Body of pancreas (tissue), 4 donors: ENCODE measurements around the gene RGS21. TPM values are rescaled to one million over a fixed set of nuclear protein-coding genes. Genes with fewer than 3 reads are reported as not detected.

Experiments used
- ATAC-seq: fragments of 150-250 bp; one replicate; pipeline ENCODE4 v1.9.1; 2016
- DNase-seq, 4 donors: peaks; one replicate each; pipeline ENCODE4 v3.0.0-alpha.2; 2019
- H3K27ac ChIP-seq, 4 donors: fragments of 200-600 bp; sonication (generic); 1 replicate in 3 of 4; 2 replicates in 1 of 4; pipeline versions ENCODE4 v1.5.1 to v1.6.1; 2016 to 2019; ENCODE audit warnings: mild to moderate bottlenecking in 1 of 4, mixed read lengths in 1 of 4, moderate library complexity in 1 of 4
- H3K27me3 ChIP-seq, 2 donors: fragments of 200-600 bp; sonication (generic); one replicate each; pipeline ENCODE4 v1.6.0; 2016; ENCODE audit warnings: mild to moderate bottlenecking in 1 of 2
- H3K36me3 ChIP-seq, 2 donors: fragments of 200-600 bp; sonication (generic); replicated peaks in 1 of 2; 2 replicates each; pipeline ENCODE4 v1.5.1; 2016; ENCODE audit warnings: low read depth in 2 of 2; ENCODE audit not compliant: insufficient read depth in 1 of 2
- H3K4me1 ChIP-seq: fragments of 200-600 bp; sonication (generic); one replicate; pipeline ENCODE4 v1.6.0; 2016
- H3K4me3 ChIP-seq, 2 donors: fragments of 200-600 bp; sonication (generic); 1 replicate in 1 of 2; 2 replicates in 1 of 2; pipeline ENCODE4 v1.5.1; 2016 to 2019
- H3K9me3 ChIP-seq, 3 donors: fragments of 200-600 bp; sonication (generic); 1 replicate in 2 of 3; 2 replicates in 1 of 3; pipeline ENCODE4 v1.5.1; 2016
- POLR2A ChIP-seq, 3 donors: fragments of 450-650 bp; IDR thresholded peaks; one replicate each; pipeline ENCODE4 v1.6.1; 2016; ENCODE audit warnings: antibody characterized with exemption in 3 of 3, mild to moderate bottlenecking in 2 of 3
- WGBS, 2 donors: methylation state at CpG; one replicate each; pipeline ENCODE4 v1.1.5; 2017; 5-methylcytosine and 5-hydroxymethylcytosine counted together
- intact Hi-C: fragments of 100-400 bp; cut with DNase I; formaldehyde crosslinking; loops from one replicate; pipeline ENCODE4 v1.15.1; 2023
- total RNA-seq, 2 donors: library from RNA; depleted of rRNA; stranded (reverse); fragments of >200 nt; gene quantifications; one replicate each; pipeline ENCODE4 v1.1.0, GENCODE V29; 2016
- TF ChIP-seq, protein P1 (sequence below), 7 experiments: fragments of 450-650 bp in 4 of 7; fragments of 200-600 bp in 3 of 7; sonication (generic) in 3 of 7; IDR thresholded peaks; one replicate each; pipeline ENCODE4 v1.5.1; 2016 to 2019; ENCODE audit warnings: antibody characterized with exemption in 7 of 7

Gene RGS21
- total RNA-seq, 2 donors from 2014 or later = not detected

GRCh38 chr1:192367436-192367835 is 50.6 kb downstream of the RGS21 start:
- 37 to 42% methylated on average over 3 of the region's 3 CpGs for WGBS, 2 donors
- H3K27me3 ChIP-seq = no peaks in the 10 kb centered on the region
- intact Hi-C loops = no loop called here
- TF ChIP-seq, protein P1, sequence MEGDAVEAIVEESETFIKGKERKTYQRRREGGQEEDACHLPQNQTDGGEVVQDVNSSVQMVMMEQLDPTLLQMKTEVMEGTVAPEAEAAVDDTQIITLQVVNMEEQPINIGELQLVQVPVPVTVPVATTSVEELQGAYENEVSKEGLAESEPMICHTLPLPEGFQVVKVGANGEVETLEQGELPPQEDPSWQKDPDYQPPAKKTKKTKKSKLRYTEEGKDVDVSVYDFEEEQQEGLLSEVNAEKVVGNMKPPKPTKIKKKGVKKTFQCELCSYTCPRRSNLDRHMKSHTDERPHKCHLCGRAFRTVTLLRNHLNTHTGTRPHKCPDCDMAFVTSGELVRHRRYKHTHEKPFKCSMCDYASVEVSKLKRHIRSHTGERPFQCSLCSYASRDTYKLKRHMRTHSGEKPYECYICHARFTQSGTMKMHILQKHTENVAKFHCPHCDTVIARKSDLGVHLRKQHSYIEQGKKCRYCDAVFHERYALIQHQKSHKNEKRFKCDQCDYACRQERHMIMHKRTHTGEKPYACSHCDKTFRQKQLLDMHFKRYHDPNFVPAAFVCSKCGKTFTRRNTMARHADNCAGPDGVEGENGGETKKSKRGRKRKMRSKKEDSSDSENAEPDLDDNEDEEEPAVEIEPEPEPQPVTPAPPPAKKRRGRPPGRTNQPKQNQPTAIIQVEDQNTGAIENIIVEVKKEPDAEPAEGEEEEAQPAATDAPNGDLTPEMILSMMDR (IDR thresholded peaks at IDR 0.05) = no peak
- TF ChIP-seq POLR2A (IDR thresholded peaks at IDR 0.05) = no peak
- H3K9me3 ChIP-seq = no peaks in the 10 kb centered on the region
- H3K4me1 ChIP-seq = no peaks in the 10 kb centered on the region
- H3K27ac ChIP-seq = no peak overlapping the region
- H3K36me3 ChIP-seq = no peaks in the 10 kb centered on the region
- H3K4me3 ChIP-seq = no peak overlapping the region
- no peak for ATAC-seq
- no peak for DNase-seq

- DNase-seq (no peak), ATAC-seq (no peak)
- no peaks in the 10 kb centered on the region for H3K4me1 ChIP-seq
- H3K27ac ChIP-seq = no peak overlapping the region
- no peaks in the 10 kb centered on the region for H3K9me3 ChIP-seq
- 54 to 65% methylated on average over 2 of the region's 2 CpGs for WGBS, 2 donors
- intact Hi-C loops = no loop called here
- TF ChIP-seq POLR2A (IDR thresholded peaks at IDR 0.05) = no peak
- TF ChIP-seq, protein P1 (IDR thresholded peaks at IDR 0.05) = no peak
- no peak overlapping the region for H3K4me3 ChIP-seq
- H3K36me3 ChIP-seq = no peaks in the 10 kb centered on the region
- H3K27me3 ChIP-seq = no peaks in the 10 kb centered on the region
Observed at GRCh38 chr1:192375306-192375705, 58.5 kb downstream of the RGS21 start.

GRCh38 chr1:192376374-192376773 is 59.6 kb downstream of the RGS21 start:
- no peak for ATAC-seq
- H3K4me3 ChIP-seq = no peak overlapping the region
- 57 to 60% methylated on average over 3 of the region's 3 CpGs for WGBS, 2 donors

DNA sequence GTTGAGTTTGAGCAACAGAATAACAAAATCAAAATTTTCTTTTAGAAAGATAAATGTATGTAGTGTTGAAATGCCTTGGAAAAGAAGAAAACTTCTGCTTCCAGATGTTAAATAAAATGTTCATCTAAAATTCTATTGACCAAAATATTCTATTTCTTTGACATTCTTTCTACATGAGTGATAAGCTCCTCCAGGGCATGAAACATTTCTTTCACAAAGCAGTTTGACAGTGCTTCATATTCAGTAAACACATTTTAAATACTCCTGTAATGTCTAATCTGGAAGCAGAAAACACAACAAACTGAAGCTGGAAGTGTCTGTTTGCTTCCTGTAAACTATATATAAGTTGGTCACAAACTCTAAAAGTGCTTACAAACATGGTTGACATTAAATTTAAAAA is 61.5 kb downstream of the RGS21 start:
- intact Hi-C loops = no loop called here
- Histone ChIP-seq H3K9me3 (no peaks in the 10 kb centered on the region), H3K36me3 (no peaks in the 10 kb centered on the region), H3K4me3 (no peak overlapping the region), H3K4me1 (no peaks in the 10 kb centered on the region), H3K27ac (no peak overlapping the region), H3K27me3 (no peaks in the 10 kb centered on the region)
- TF ChIP-seq POLR2A (IDR thresholded peaks at IDR 0.05) = no peak
- TF ChIP-seq, protein P1 (IDR thresholded peaks at IDR 0.05) = no peak
- ATAC-seq (no peak), DNase-seq (no peak)

More at GRCh38 chr1:192376374-192376773, 59.6 kb downstream of the RGS21 start:
- Histone ChIP-seq H3K36me3 (no peaks in the 10 kb centered on the region), H3K27me3 (no peaks in the 10 kb centered on the region), H3K27ac (no peak overlapping the region), H3K9me3 (no peaks in the 10 kb centered on the region), H3K4me1 (no peaks in the 10 kb centered on the region)
- no peak for TF ChIP-seq POLR2A (IDR thresholded peaks at IDR 0.05)
- TF ChIP-seq, protein P1 (IDR thresholded peaks at IDR 0.05) = no peak
- intact Hi-C loops = no loop called here
- DNase-seq = no peak

- no peak for DNase-seq
- Histone ChIP-seq H3K27me3 (no peaks in the 10 kb centered on the region), H3K9me3 (no peaks in the 10 kb centered on the region), H3K36me3 (no peaks in the 10 kb centered on the region), H3K4me1 (no peaks in the 10 kb centered on the region), H3K4me3 (no peak overlapping the region), H3K27ac (no peak overlapping the region)
- no peak for TF ChIP-seq POLR2A (IDR thresholded peaks at IDR 0.05)
- TF ChIP-seq, protein P1 (IDR thresholded peaks at IDR 0.05) = no peak
- ATAC-seq = no peak
- intact Hi-C loops = no loop called here
Observed at GRCh38 chr1:192378878-192379277, 62.1 kb downstream of the RGS21 start.
